Transverse colon (tissue), 4 donors: Measurements from ENCODE around the gene PDE9A. TPM values are rescaled to one million over a fixed set of nuclear protein-coding genes. Genes with fewer than 3 reads are reported as not detected.

Experiments used
- DNase-seq: peaks from one replicate; pipeline ENCODE4 v3.0.0-alpha.2; 2019
- H3K27ac ChIP-seq, 4 donors: fragments of 200-600 bp; sonication (generic); 2 replicates each; pipeline ENCODE4 v1.5.1; 2016 to 2018; ENCODE audit warnings: inconsistent platforms in 4 of 4
- H3K27me3 ChIP-seq: fragments of 200-600 bp; sonication (generic); 2 replicates; pipeline ENCODE4 v1.5.1; 2017; ENCODE audit warnings: inconsistent platforms
- H3K36me3 ChIP-seq, 4 donors: fragments of 200-600 bp; sonication (generic); 2 replicates each; pipeline ENCODE4 v1.5.1; 2017 to 2019; ENCODE audit warnings: inconsistent platforms in 4 of 4
- H3K4me1 ChIP-seq, 4 donors: fragments of 200-600 bp; sonication (generic); 2 replicates each; pipeline ENCODE4 v1.5.1; 2017 to 2020; ENCODE audit warnings: inconsistent platforms in 4 of 4
- H3K4me3 ChIP-seq, 4 donors: fragments of 200-600 bp; sonication (generic); 1 replicate in 1 of 4; 2 replicates in 3 of 4; pipeline versions ENCODE4 v1.5.1 to v1.6.1; 2017 to 2019; ENCODE audit warnings: inconsistent platforms in 4 of 4
- H3K9me3 ChIP-seq, 2 donors: fragments of 200-600 bp; sonication (generic); 2 replicates each; pipeline ENCODE4 v1.5.1; 2017 to 2019; ENCODE audit warnings: inconsistent platforms in 2 of 2
- CTCF ChIP-seq, 5 experiments: fragments of 200-600 bp in 3 of 5; fragments of 450-650 bp in 2 of 5; sonication (generic) in 3 of 5; IDR thresholded peaks; 1 replicate in 2 of 5; 2 replicates in 3 of 5; pipeline ENCODE4 v1.5.1; 2016 to 2017; ENCODE audit warnings: antibody characterized with exemption in 5 of 5, inconsistent platforms in 3 of 5, mild to moderate bottlenecking in 2 of 5, moderate library complexity in 1 of 5
- EP300 ChIP-seq: sonication (generic); formaldehyde crosslinking; IDR thresholded peaks from one replicate; pipeline ENCODE4 v1.6.1; 2017; ENCODE audit warnings: antibody characterized with exemption, low read depth
- POLR2A ChIP-seq: fragments of 450-650 bp; IDR thresholded peaks from one replicate; pipeline ENCODE4 v1.6.1; 2016; ENCODE audit warnings: antibody characterized with exemption, mild to moderate bottlenecking, moderate library complexity
- POLR2AphosphoS5 ChIP-seq, 3 donors: sonication (generic); formaldehyde crosslinking; IDR thresholded peaks; one replicate each; pipeline ENCODE4 v1.6.1; 2016; ENCODE audit warnings: antibody characterized with exemption in 3 of 3
- WGBS, 2 donors: methylation state at CpG; one replicate each; pipeline ENCODE4 v1.1.5; 2018; ENCODE audit warnings: low coverage in 1 of 2; 5-methylcytosine and 5-hydroxymethylcytosine counted together
- in situ Hi-C, 4 donors: fragments of 200-750 bp; cut with MboI; loops; one replicate each; pipeline versions ENCODE4 v1.15.0 to v1.15.1; 2017; ENCODE audit warnings: low sequenced_read_pairs in 3 of 4, low pct_ligation_motif_present in 1 of 4, low pct_unique_long_range_greater_than_20kb in 1 of 4
- intact Hi-C: fragments of 100-400 bp; cut with DNase I; formaldehyde crosslinking; loops from one replicate; pipeline ENCODE4 v1.15.1; 2023; ENCODE audit warnings: low total_unique reads
- total RNA-seq, 4 donors: library from RNA; depleted of rRNA; stranded (reverse); fragments of >200 nt; gene quantifications; one replicate each; pipeline ENCODE4 v1.1.0, GENCODE V29; 2016

The PDE9A gene
- total RNA-seq, 4 donors from 2014 or later: 65.7 to 673 (median 364) TPM

DNA sequence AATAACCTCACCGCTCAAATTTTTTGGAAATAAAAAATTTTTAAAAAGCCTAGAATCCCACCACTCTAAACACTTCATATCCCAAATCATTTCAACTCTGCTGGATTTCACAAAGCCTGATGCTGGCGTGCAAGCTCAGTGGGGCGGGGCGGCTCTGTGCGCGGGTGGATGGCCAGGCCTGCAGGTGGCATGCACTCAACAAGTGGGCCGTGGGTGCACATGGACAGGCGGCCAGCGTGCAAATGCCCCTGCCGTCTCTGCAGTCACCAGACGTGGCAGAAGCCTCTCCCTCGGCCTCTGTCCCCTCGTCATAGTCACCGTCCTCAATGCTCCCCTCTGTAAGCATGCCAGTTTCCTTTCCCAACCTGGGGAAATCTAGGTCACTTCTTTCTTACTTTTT, 6.6 kb upstream of the PDE9A start:
- TF ChIP-seq POLR2A (no peak), EP300 (no peak), POLR2AphosphoS5 (IDR thresholded peaks at IDR 0.05) (no peak), CTCF (IDR thresholded peaks at IDR 0.05) (no peak)
- in situ Hi-C loops: no loop called here
- H3K27me3 ChIP-seq: no peaks in the 10 kb centered on the region
- H3K4me3 ChIP-seq: no peak overlapping the region
- intact Hi-C loops: no loop called here
- no peak for DNase-seq
- peaks cover 0 to 13% (median 6%) of the 10 kb centered on the region in 4 donors for H3K4me1 ChIP-seq
- no peaks in the 10 kb centered on the region for H3K9me3 ChIP-seq
- no peaks in the 10 kb centered on the region for H3K36me3 ChIP-seq
- no peak overlapping the region for H3K27ac ChIP-seq
- 87 to 88% methylated on average over 3 to 14 of the region's 14 CpGs for WGBS, 2 donors

- Histone ChIP-seq H3K27me3 (no peaks in the 10 kb centered on the region), H3K9me3 (no peaks in the 10 kb centered on the region), H3K4me1 (peaks cover 0 to 27% (median 16%) of the 10 kb centered on the region in 4 donors), H3K27ac (peak overlapping the region in 1 of 4 donors; percentile 38), H3K36me3 (no peaks in the 10 kb centered on the region), H3K4me3 (no peak overlapping the region)
- intact Hi-C loops: no loop called here
- in situ Hi-C loops: no loop called here
- TF ChIP-seq CTCF (IDR thresholded peaks at IDR 0.05) (no peak), POLR2AphosphoS5 (IDR thresholded peaks at IDR 0.05) (no peak), POLR2A (no peak), EP300 (no peak)
- no peak for DNase-seq
- 60 to 70% methylated on average over 2 to 8 of the region's 8 CpGs for WGBS, 2 donors
Measured at GRCh38 chr21:42648606-42649005, 4.8 kb upstream of the PDE9A start.

- DNase-seq: no peak
- no peaks in the 10 kb centered on the region for H3K27me3 ChIP-seq
- in situ Hi-C loops: loop anchor here in 1 of 4 donors (10.0 kb wide), 1 partner anchor 175 kb away; no protein-coding TSS in a partner anchor
- intact Hi-C loops: loop anchor here (10.0 kb wide), 1 partner anchor 175 kb away; no protein-coding TSS in a partner anchor
- peak overlapping the region in 1 of 4 donors; percentile 38 for H3K27ac ChIP-seq
- no peak for TF ChIP-seq CTCF (IDR thresholded peaks at IDR 0.05)
- TF ChIP-seq POLR2A: no peak
- no peak for TF ChIP-seq POLR2AphosphoS5 (IDR thresholded peaks at IDR 0.05)
- TF ChIP-seq EP300: no peak
- WGBS, 2 donors: 85% methylated on average over 24 of the region's 24 CpGs; no CpG with 5 or more reads in 1 of the 2 donors
- H3K36me3 ChIP-seq: no peaks in the 10 kb centered on the region
- peaks cover 0 to 34% (median 16%) of the 10 kb centered on the region in 4 donors for H3K4me1 ChIP-seq
- H3K4me3 ChIP-seq: no peak overlapping the region
- no peaks in the 10 kb centered on the region for H3K9me3 ChIP-seq
Measured at GRCh38 chr21:42649122-42650032, 4.0 kb upstream of the PDE9A start.

GRCh38 chr21:42650033-42650370, 3.4 kb upstream of the PDE9A start:
- no peaks in the 10 kb centered on the region for H3K9me3 ChIP-seq
- H3K4me3 ChIP-seq: no peak overlapping the region
- no peak for TF ChIP-seq POLR2A
- no peak for TF ChIP-seq POLR2AphosphoS5 (IDR thresholded peaks at IDR 0.05)
- TF ChIP-seq EP300: no peak
- TF ChIP-seq CTCF (IDR thresholded peaks at IDR 0.05): no peak
- WGBS, 2 donors: 76% methylated on average over 10 of the region's 11 CpGs; no CpG with 5 or more reads in 1 of the 2 donors
- H3K4me1 ChIP-seq: peaks cover 0 to 40% (median 22%) of the 10 kb centered on the region in 4 donors
- H3K36me3 ChIP-seq: no peaks in the 10 kb centered on the region
- intact Hi-C loops (loop anchor here (10.0 kb wide), 1 partner anchor 175 kb away; no protein-coding TSS in a partner anchor), in situ Hi-C loops (loop anchor here in 1 of 4 donors (10.0 kb wide), 1 partner anchor 175 kb away; no protein-coding TSS in a partner anchor)
- H3K27ac ChIP-seq: no peak overlapping the region
- no peaks in the 10 kb centered on the region for H3K27me3 ChIP-seq
- DNase-seq: no peak
